NCI-H187 (cell line): ENCODE data around the gene CCL3.
"Not testable (repeated sequence)": the region's sequence is repeated elsewhere in the genome, so short reads cannot be mapped to it uniquely, and the experiment has no call there.

Experiments used
- DNase-seq, 2 experiments: peaks; one replicate each; lab custom pipeline; 2025; lab: John Stamatoyannopoulos, UW

CCL3 gene

DNA sequence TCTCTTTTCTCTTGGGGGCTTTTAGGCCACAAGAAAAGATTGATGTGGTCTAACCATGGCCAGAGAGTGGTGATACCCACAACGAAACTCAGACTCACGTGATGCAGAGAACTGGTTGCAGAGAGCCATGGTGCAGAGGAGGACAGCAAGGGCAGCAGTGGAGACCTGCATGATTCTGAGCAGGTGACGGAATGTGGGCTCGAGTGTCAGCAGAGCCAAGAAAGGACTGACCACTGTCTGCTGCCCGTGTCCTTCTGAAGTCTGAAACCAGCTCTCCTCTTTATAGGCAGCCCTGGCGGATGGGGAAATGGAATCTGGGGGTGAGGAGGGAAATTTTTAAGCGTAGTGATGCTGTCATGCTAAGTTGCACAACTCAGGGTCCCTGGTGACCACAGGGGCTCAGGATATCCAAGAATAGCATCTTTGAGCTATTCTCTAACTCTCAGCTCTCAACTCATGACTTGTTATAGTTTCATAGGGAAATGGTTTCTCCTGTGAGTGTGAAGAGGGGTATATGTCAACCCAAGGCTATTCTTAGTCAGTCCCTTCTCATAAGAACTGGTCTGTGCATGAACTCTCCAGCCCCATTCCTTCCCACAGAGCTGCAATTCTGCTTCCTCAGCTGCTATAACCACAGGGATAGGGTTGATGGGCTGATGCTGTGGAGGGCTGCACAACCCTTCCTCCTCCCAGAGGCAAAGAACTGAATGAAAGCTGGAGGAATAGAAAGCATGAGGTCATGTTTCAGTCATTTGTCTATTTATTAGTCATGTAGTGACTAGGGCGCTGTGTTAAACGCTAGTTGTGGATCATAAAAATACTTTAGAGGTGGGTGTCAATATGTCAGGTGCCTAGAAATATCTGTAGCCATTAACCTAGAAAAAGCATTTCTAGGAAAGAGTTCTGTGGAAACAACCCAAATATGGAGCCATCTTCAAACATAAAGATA, at the start of gene CCL3:
Gene CCL3, minus strand, starts transcription at position 256 of the 949 bp plus-strand sequence. Its CDS starts 85 bp downstream, at position 171.
- no peak for DNase-seq

DNA sequence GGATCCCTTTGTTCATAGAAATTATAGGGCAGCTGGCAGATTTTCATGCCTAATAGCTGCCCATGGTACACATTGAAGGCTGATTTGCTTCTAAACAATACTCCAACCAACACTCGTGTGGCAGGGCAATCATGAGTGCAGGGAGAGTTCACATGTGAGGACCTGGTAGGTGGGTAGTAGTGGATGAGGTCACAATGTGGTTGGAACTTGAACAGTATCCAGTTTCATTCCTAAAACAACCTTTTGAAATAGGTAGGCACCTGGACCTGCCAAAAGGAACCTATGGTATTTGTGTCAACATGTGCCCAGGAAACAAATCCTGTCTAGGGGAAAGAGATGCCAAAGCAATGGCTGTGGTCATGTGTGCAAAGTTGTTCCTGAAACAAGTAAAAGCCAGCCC, 46.5 kb upstream of the CCL3 start:
- no peak for DNase-seq

DNA sequence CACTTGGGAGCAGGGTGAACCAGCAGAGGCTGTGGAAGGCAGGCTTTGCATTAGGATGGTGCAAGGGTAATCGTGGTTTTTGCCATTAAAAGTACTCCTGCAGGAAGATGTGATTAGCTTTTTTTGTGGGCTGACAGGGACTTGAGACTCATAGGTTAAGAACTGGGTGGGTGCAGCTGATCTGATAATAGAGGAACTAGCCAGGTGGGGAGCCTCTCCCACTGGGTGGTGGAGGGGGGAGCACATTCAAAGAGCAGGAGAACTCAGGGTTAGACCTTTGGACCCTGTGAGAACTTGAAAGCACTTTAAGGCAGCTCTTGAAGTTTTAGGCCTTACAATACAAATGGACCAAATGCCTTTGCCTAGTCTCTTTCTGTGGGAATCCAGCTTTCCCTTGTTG, 46.1 kb upstream of the CCL3 start:
- DNase-seq, result no peak

DNA sequence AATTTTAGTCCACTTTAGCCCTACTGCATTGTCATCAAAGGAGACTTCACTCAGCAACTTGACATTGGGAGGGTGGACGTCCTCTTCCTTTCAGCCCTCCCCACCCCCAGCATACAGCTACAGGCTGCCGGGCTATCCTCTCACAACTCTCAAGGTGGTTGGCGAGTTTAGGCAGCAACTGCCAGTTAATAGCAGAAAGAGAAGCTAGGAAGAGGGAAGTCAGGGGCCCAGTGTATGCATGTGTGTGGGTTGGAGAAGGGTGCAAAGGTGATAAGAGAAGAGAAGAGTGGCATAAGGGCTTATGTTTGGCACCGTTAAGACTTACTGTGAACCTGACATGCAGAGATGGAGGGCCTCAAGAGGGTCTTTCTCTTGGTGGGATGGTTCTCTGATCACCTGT, 45.5 kb upstream of the CCL3 start:
- DNase-seq, result no peak

DNA sequence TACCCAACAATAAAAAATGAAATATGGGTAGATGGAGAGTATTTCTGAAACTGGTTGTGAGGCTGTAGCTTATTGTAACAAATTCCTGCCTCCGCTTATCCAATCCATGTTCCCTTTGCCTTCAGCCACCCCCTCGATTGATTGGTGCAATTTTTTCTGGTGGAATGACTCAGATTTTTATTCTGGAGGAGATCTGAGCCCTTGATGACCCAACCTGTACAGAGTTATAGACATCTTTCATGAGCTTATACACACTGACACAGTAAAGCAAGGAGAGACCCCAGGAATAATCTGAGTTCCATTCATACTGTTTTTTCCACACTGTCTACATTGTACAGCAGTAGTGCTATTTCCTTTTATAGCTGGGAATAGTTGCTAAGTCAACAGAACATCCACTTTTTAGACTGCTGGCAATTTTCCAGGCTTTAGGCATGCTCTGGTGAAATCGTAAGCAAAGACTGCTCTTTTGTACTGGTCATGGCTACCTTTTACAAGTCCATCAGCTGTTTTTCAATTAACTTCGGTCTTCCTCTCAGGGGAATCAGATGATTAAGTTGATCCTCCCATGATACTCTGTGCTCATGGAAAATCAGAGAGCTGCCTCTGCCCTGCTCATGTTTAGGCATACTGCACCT, 43.8 kb upstream of the CCL3 start:
- DNase-seq, result peak; percentile 5 to 55

DNA sequence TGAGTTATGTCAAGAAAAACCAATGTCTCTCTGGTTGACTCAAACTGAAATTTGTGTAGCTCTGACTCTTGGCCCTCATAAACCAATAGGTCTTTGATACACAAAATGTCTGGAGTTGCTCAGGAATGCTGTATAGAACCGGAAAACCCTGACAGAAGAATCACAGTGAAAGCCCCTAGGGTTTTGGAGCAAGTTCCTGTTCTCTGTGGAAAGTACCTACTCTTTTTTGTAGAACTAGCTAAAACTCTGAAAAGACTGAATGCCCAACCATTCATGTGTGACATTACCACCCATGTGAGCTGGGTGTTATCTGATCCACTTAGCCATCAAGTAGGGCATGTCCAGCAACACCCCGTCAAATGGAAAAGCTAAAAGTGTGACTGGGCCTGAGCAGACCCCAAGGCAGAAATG, 42.5 kb upstream of the CCL3 start:
- no peak for DNase-seq

DNA sequence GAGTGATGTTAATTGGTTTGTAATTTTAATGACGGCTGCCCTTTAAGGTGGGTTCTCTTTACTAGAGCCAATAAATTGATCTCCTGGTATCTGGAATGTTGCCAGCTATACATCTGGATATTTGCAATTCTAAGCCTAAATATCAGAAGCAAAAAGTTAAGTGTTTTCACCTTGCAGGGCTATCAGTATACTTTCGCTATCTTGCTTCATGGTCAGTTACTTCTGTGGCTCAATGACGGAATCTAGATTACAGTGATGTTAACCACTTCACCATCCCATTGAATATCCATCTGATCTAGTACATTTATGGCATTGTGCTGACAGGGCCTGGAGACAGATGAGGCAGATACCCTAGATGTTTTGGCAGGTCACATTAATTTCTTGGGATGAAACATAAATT, 42.0 kb upstream of the CCL3 start:
- DNase-seq, result no peak

DNA sequence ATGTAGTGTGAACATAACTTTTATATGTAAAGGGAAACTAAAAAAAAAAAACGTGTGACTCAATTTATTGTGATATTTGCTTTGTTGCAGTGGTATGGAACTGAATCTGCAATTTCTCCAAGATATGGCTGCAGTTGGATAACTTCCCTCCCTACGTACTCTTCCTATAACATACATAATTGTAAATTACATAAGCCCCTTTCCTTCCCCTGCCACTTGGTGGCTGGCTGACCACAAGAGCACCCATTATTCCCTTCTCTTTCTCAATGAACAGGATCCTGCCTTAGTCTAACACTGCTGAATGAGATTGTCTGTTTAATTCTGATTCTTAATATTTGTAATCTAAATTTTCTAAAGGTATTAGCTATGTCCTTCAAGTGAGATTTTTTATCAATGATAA, 41.5 kb upstream of the CCL3 start:
- DNase-seq, result no peak

DNA sequence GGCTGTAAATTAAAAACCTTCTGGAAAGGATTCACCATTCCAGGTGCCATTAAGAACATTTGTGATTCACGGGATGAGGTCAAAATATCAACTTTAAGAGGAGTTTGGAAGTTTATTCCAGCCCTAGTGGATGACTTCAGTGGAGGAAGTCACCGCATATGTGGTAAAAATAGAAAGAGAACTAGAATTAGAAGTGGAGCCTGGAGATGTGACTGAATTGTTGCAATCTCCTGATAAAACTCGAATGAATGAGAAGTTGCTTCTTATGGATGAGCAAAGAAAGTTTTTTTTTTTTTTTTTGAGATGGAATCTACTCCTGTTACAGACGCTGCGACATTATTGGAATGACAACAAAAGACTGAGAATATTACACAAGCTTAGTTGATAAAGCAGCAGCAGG, 40.4 kb upstream of the CCL3 start:
- DNase-seq, result no peak

DNA sequence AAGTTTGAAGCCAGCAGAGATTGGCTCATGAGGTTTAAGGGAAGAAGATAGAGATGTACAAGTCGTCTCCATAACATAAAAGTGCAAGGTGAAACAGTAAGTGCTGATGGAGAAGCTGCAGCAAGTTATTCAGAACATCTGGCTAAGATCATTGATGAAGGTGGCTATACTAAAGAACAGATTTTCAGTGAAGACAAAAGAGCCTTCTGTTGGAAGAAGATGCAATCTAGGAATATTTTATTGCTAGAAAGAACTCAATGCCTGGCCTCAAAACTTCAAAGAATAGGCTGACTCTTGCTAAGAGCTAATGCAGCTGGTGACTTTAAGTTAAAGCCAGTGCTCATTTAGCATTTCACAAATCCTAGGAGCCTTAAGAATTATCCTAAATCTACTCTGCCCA, 39.7 kb upstream of the CCL3 start:
- no peak for DNase-seq

DNA sequence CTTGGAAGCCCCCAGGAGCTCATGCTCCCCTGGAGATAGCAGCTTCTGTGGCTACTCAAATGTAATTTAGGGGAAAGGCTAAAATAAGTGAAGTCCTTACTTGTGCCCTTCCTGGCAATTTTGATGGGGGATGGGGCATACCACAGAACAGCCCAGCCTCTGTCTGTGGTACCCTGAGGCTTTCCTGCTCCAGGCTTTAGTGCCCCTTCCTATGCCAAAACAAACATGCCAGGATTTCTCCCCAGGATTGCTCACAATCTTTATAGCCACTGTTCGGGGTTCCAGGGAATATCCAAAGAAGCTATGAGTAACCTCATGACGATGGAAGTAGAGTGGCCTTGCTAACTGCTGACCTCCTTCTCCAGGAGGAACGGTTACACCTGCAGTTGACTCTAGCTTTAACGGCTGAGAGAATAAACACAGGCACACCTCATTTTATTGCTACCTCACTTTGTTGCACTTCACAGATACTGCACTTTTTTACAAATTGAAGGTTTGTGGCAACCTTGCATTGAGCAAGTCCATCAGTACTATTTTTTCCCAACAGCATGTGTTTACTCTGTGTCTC, 38.6 kb upstream of the CCL3 start:
- no peak for DNase-seq

DNA sequence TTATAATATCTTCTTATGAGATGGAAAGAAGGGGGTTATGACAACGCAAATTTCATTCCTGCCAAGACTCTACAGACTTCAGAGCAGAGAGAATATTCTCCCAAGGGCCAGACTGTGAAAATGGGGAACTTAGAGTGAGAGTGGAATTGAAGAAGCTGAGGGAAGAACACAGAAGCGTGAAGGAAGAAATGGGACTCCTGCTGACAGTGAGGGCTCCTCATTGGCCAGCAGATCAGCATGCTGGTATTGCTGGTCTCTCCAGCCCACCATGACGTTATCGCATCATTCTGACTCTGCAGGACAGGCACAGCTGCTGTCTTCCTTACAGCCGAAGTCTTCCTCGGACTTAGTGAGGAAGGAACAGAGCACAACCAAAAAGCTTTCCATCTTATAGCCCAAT, 38.0 kb upstream of the CCL3 start:
- DNase-seq, result no peak

DNA sequence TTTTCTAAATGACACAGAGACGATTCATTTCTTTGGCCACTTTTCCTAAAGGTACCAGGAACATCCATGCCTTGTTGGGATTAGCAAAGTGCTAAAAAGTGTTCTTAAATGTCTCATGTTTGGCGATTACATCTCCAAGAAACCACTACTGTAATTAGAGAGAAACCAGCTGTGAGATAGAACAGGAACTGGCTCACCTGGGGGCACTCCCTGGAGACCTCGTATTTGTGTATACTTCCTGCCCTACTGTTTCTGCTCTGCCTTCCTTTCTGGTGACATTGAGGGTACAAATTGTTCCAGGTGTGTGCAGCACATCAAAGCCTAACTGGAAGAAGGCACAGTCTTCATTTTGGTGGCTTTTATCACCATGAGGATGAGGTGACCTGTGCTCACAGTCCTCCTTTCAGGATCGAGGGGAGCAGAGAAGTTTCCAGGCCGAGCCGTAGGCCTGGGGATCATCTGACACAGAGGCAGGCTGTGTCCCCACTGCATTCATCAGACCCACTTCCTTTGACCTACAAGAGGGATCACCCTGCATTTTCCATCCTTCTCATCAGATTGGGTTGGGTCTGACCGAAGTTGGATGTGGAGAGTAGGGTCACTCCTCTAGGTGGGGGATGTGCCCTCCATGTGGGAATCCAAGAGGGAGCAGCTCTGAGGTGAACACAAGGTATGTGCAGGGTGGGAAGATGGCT, 37.4 kb upstream of the CCL3 start:
- no peak for DNase-seq

DNA sequence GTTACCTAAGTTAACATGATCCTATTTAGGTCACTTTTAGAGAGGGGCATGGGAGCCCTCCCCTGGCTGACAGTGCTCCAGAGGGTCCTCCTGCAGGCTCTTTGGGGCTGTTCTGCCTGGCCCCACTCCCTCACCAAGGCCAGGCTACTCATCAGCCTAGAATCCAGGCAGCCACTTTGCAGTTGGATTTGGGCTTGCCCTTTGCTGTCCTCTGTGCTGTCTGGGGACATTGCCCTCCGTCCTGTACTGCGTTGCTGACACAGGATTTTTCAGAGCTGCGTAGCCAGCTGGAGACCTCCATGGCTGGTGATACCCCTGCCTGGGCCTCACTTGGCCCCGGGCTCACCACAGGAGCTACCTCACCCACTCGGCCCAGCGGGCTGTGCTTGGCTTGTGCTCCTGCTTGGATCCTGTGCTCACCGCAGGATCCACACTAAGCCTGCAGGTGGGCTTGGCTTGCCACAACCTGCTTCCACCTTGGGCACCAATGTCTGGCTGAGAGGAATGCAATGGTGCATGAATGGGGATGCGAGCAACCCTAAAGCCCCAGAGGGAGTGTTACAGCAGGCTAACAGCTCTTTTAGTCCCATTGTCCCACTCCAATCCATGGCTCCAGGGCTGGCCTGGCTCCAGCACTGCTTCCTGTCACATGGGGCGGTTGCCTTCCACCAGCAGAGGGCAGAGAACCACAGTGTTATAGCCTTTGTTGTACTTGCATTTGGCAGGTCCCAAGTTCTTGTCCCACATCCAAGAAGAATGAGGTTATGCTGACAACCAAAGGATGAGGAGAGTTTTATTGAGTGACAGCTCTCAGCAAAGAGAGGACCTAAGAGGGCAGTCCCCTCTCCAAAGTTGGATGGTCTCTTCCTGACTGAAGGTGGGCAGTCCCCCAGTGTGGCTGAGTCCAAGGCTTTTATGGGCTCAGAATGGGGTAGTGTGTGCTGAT, 35.2 kb upstream of the CCL3 start:
- DNase-seq, result no peak

DNA sequence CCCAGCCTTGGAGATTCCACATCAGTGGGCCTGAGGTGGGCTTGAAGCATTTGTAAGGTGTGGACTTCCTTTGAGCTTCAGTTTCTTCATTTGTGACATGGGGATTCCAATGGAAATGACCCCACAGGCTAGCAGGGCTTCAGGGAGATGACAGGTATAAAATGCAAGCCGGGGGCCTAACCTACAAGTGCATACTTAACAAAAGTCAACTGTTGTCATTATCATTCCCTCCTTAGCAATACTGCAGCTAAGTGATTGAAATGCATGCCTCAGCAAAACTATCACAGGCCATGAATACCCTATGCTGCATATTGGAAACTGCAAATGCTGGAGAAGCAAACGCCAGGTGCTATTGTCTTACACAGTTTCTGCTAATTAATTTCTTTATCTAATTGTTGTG, 33.5 kb upstream of the CCL3 start:
- no peak for DNase-seq

DNA sequence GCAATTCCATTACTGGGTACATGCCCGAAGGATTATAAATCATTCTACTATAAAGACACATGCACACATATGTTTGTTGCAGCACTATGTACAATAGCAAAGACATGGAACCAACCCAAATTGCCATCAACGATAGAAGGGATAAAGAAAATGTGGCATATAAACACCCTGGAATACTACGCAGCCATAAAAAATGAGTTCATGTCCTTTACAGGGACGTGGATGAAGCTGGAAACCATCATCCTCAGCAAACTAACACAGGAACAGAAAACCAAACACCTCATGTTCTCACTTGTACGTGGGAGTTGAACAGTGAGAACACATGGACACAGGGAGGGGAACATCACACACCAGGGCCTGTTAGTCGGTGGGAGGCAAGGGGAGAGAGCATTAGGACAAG, 31.2 kb upstream of the CCL3 start:
- DNase-seq, result not testable (repeated sequence)

DNA sequence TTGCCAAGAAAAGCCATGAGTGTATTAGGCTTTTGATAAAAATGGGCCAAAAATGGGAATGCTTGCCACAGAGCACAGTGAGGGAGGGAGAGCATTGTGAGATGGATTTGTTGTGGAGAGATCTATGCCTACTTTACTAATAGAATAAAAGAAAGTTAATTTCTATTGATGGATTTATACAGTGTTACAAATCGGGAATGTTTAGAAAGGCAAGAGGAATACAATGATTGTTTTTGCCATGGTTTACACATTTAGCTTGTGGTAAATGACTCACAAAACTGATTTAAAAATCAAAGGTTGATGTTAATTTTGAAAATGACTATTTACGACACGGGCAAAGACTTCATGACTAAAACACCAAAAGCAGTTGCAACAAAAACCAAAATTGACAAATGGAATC, 30.3 kb upstream of the CCL3 start:
- no peak for DNase-seq

DNA sequence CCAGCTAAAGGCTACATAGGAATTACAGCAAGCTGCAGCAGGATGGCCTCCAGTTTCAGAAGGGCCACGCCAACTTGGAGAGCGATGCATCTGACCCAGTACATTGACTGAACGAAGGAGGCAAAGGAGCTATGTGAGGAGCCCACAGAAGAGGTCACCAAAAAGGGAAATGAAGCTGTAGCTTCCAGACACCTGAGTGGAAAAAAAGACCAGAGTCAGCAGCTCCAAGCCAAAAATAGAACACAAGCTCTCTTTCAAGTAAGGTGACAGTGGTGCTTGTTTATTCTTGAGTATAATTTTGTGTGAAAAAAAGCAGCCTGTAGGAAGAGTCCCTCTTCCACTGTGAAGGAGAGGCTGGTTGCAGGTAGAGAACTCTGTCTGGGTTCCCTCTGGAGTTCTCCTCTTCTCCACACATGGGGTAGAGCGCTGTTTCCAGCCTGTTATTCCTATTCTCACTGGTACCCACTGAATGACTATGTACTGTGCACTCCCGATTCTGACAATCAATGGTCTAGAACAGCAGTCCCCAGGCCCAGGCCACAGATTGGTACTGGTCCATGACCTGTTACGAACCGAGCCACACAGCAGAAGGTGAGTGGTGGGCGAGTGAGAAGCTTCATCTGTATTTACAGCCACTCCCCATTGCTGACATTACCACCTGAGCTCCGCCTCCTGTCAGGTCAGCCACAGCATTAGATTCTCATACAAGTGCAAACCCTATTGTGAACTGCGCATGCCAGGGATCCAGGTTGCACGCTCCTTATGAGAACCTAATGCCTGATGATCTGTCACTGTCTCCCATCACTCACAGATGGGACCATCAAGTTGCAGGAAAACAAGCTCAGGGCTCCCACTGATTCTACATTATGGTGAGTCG, 28.8 kb upstream of the CCL3 start:
- DNase-seq, result no peak

DNA sequence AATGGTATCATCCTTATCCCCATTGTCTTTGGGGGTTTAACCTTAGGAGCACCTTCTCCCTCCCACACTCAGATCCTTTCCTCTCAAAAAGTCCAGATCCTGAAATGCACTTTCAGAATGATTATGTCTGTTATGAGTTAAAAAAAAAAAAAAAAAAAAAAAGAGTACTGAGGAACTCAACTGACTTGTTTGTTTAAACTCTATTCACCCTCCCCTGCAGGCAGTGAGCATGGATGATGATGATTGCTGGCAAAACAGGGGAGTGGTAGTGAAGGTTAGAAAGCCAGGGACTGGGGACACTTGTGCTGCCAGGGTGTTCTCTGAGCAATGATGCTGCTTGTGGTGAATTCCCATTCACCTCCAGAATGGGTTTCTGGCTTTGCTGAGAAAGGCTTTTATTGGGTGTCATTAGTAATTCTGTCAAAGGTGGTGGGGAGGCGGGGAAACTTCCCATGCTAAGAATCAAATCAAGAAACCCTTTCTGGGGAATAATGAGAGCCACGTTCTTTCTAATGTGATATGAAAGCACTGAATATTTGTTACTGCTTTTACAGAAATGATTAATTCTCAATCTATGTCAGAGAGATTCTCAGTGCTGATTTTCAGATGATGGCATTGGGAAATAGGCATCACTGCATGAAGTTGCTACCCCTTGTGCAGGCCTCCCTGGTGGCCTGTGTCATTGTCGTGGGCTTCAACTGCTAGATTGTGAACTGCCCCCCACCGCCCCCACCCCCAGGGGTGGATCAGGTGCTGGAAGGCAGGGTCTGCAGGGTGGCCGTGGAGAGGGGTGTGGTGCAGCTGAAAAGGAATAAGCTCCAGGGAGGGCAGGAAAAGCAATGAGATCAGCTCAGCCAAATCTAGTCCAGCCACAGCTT, 27.8 kb upstream of the CCL3 start:
- DNase-seq, result no peak

DNA sequence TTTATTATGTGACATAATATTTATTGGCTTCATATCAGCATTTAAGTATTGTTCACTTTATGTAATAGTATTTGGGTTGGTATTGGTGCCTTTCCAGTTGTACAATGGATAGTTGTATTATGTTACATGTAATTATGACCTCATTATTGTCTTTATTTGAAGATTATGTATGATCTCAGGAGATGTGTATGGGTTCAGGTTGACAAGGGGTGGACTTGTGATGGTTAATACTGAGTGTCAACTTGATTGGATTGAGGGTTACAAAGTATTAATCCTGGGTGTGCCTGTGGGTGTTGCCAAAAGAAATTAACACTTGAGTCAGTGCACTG, 25.7 kb upstream of the CCL3 start:
- DNase-seq, result not testable (repeated sequence)
